Measurements from ENCODE around the gene CHFR. TPM values are rescaled to one million over a fixed set of nuclear protein-coding genes. Genes with fewer than 3 reads are reported as not detected.
"Not testable (repeated sequence)": the region's sequence is repeated elsewhere in the genome, so short reads cannot be mapped to it uniquely, and the experiment has no call there.

The CHFR gene
- total RNA-seq, 1 donor from 2014 or later, result 108 TPM

GRCh38 chr12:132866251-132866828 is 21.1 kb downstream of the CHFR start:
- intact Hi-C loops (cut with micrococcal nuclease), result no loop called here
- H3K27ac Mint-ChIP-seq, result no peak overlapping the region
- peaks cover 61% of the 10 kb centered on the region for H3K36me3 Mint-ChIP-seq (ENCODE audit: low read depth)

GRCh38 chr12:132861558-132861957 is 25.8 kb downstream of the CHFR start:
- no peak for TF ChIP-seq CTCF (IDR thresholded peaks at IDR 0.05)
- ChIA-PET CTCF (no interaction called here), POLR2A (no interaction called here)
- Mint-ChIP-seq H3K27ac (no peak overlapping the region), H3K27me3 (no peaks in the 10 kb centered on the region), H3K9me3 (no peaks in the 10 kb centered on the region), H3K4me3 (no peak overlapping the region), H3K4me1 (no peaks in the 10 kb centered on the region), H3K36me3 (ENCODE audit: low read depth) (peaks cover 55% of the 10 kb centered on the region)
- no peak for ATAC-seq (ENCODE audit: low read depth)
- intact Hi-C loops (cut with micrococcal nuclease), result no loop called here
- DNase-seq, result no peak

More at GRCh38 chr12:132866251-132866828, 21.1 kb downstream of the CHFR start:
- ATAC-seq (ENCODE audit: low read depth) (no peak), DNase-seq (no peak)
- Mint-ChIP-seq H3K27me3 (no peaks in the 10 kb centered on the region), H3K9me3 (no peaks in the 10 kb centered on the region), H3K4me3 (no peak overlapping the region), H3K4me1 (no peaks in the 10 kb centered on the region)
- ChIA-PET CTCF (no interaction called here), POLR2A (no interaction called here)
- TF ChIP-seq CTCF (IDR thresholded peaks at IDR 0.05), result no peak

- DNase-seq, result no peak
- intact Hi-C loops (cut with micrococcal nuclease), result no loop called here
- no peak for ATAC-seq (ENCODE audit: low read depth)
- CTCF ChIA-PET, result no interaction called here
- Mint-ChIP-seq H3K9me3 (no peaks in the 10 kb centered on the region), H3K36me3 (ENCODE audit: low read depth) (peaks cover 65% of the 10 kb centered on the region), H3K4me3 (no peak overlapping the region), H3K4me1 (no peaks in the 10 kb centered on the region), H3K27me3 (no peaks in the 10 kb centered on the region), H3K27ac (no peak overlapping the region)
- POLR2A ChIA-PET, result no interaction called here
- TF ChIP-seq CTCF (IDR thresholded peaks at IDR 0.05), result no peak
These were observed 28.6 kb downstream of the CHFR start for GRCh38 chr12:132858718-132859266.

- H3K36me3 Mint-ChIP-seq (ENCODE audit: low read depth), result peaks cover 76% of the 10 kb centered on the region
- H3K4me3 Mint-ChIP-seq; H3K27me3 Mint-ChIP-seq; ATAC-seq (ENCODE audit: low read depth); H3K4me1 Mint-ChIP-seq; H3K27ac Mint-ChIP-seq; DNase-seq; CTCF ChIA-PET; H3K9me3 Mint-ChIP-seq; POLR2A ChIA-PET; intact Hi-C loops (cut with micrococcal nuclease): not testable (repeated sequence)
These were observed 30.4 kb downstream of the CHFR start for GRCh38 chr12:132857019-132857418.

GRCh38 chr12:132856581-132856980 is 30.8 kb downstream of the CHFR start:
- ChIA-PET CTCF (no interaction called here), POLR2A (no interaction called here)
- H3K4me3 Mint-ChIP-seq, result no peak overlapping the region
- no peaks in the 10 kb centered on the region for H3K27me3 Mint-ChIP-seq
- DNase-seq, result no peak
- peaks cover 76% of the 10 kb centered on the region for H3K36me3 Mint-ChIP-seq (ENCODE audit: low read depth)
- intact Hi-C loops (cut with micrococcal nuclease), result no loop called here
- H3K27ac Mint-ChIP-seq, result no peak overlapping the region
- no peak for ATAC-seq (ENCODE audit: low read depth)
- no peak for TF ChIP-seq CTCF (IDR thresholded peaks at IDR 0.05)
- H3K9me3 Mint-ChIP-seq, result no peaks in the 10 kb centered on the region
- H3K4me1 Mint-ChIP-seq, result no peaks in the 10 kb centered on the region

- H3K27ac Mint-ChIP-seq; H3K4me3 Mint-ChIP-seq; ATAC-seq (ENCODE audit: low read depth); H3K27me3 Mint-ChIP-seq; intact Hi-C loops (cut with micrococcal nuclease); H3K9me3 Mint-ChIP-seq; POLR2A ChIA-PET; H3K4me1 Mint-ChIP-seq; DNase-seq; CTCF ChIA-PET: not testable (repeated sequence)
- H3K36me3 Mint-ChIP-seq (ENCODE audit: low read depth), result peaks cover 75% of the 10 kb centered on the region
These were observed 32.2 kb downstream of the CHFR start for GRCh38 chr12:132855211-132855610.
